Caco-2 (cell line): ENCODE measurements around the gene RNF133. TPM values are rescaled to one million over a fixed set of nuclear protein-coding genes. Genes with fewer than 3 reads are reported as not detected.

Experiments used
- BruUV-seq: library from RNA; stranded (reverse); fragments of 400-500 nt; replicated peaks from 2 replicates; lab custom pipeline; 2021; lab: Mats Ljungman, UMichigan
- CTCF ChIA-PET: fragments of 300-600 bp; sonication (Branson Sonifier 250); formaldehyde crosslinking; loops from one replicate; lab custom pipeline; 2022; ENCODE audit warnings: antibody characterized with exemption; lab: Charles Lee
- POLR2A ChIA-PET: fragments of 300-600 bp; sonication (Branson Sonifier 250); formaldehyde crosslinking; loops from one replicate; lab custom pipeline; 2022; ENCODE audit warnings: antibody characterized with exemption; lab: Charles Lee
- DNase-seq, 2 experiments: peaks; one replicate each; pipeline versions ENCODE4 v3.0.0 to v3.0.0-alpha.2; 2020 to 2022
- H3K27me3 ChIP-seq: replicated peaks from 2 replicates; pipeline ENCODE4 v1.6.0; 2011; ENCODE audit warnings: low read length; ENCODE audit not compliant: control insufficient read depth, insufficient read depth
- H3K36me3 ChIP-seq: 2 replicates; pipeline ENCODE4 v1.5.1; 2011; ENCODE audit warnings: low read length; ENCODE audit not compliant: control insufficient read depth, insufficient read depth
- H3K4me1 ChIP-seq: fragments of 250-450 bp; sonication (Bioruptor Pico); 2 replicates; pipeline ENCODE4 v1.5.1; 2020; ENCODE audit warnings: mild to moderate bottlenecking
- H3K4me3 ChIP-seq: 2 replicates; pipeline ENCODE4 v1.5.1; 2011; ENCODE audit warnings: low read depth, mild to moderate bottlenecking, control low read depth, low read length
- H3K9me3 ChIP-seq: fragments of 250-450 bp; sonication (Bioruptor Pico); 2 replicates; pipeline ENCODE4 v1.5.1; 2020; ENCODE audit warnings: mild to moderate bottlenecking, moderate library complexity
- H3K27ac Mint-ChIP-seq: one replicate; pipeline ENCODE4 v1.8.0; 2022; ENCODE audit warnings: mixed read lengths; ENCODE audit not compliant: unreplicated experiment
- H3K27me3 Mint-ChIP-seq: one replicate; pipeline ENCODE4 v1.8.0; 2022; ENCODE audit warnings: mixed read lengths; ENCODE audit not compliant: insufficient read depth, unreplicated experiment
- H3K36me3 Mint-ChIP-seq: one replicate; pipeline ENCODE4 v1.8.0; 2022; ENCODE audit warnings: mild to moderate bottlenecking, mixed read lengths; ENCODE audit not compliant: insufficient read depth, unreplicated experiment
- H3K4me1 Mint-ChIP-seq: one replicate; pipeline ENCODE4 v1.8.0; 2022; ENCODE audit warnings: low read depth, mixed read lengths; ENCODE audit not compliant: unreplicated experiment
- H3K4me3 Mint-ChIP-seq: one replicate; pipeline ENCODE4 v1.8.0; 2022; ENCODE audit warnings: mild to moderate bottlenecking, moderate library complexity, mixed read lengths; ENCODE audit not compliant: unreplicated experiment
- H3K9me3 Mint-ChIP-seq: one replicate; pipeline ENCODE4 v1.8.0; 2022; ENCODE audit warnings: mixed read lengths; ENCODE audit not compliant: unreplicated experiment
- CTCF ChIP-seq, 2 experiments: fragments of 200-600 bp in 1 of 2; IDR thresholded peaks; 1 replicate in 1 of 2; 2 replicates in 1 of 2; pipeline versions ENCODE4 v1.5.1 to v1.8.0; 2011 to 2022; ENCODE audit warnings: antibody characterized with exemption in 1 of 2, control low read depth in 1 of 2, inconsistent platforms in 1 of 2, low read depth in 1 of 2, low read length in 1 of 2, mild to moderate bottlenecking in 1 of 2, moderate library complexity in 1 of 2; ENCODE audit not compliant: insufficient read depth in 1 of 2, severe bottlenecking in 1 of 2, unreplicated experiment in 1 of 2
- intact Hi-C: fragments of 100-400 bp; cut with micrococcal nuclease; formaldehyde crosslinking; loops from one replicate; pipeline ENCODE4 v1.10.0; 2022; ENCODE audit not compliant: unreplicated experiment
- total RNA-seq: library from RNA; stranded (reverse); gene quantifications from 2 replicates; pipeline ENCODE4 v1.2.3, GENCODE V29; 2022

Gene RNF133
- total RNA-seq, 1 experiment from 2014 or later = not detected

GRCh38 chr7:122674502-122674901, 24.4 kb downstream of the RNF133 start:
- DNase-seq = no peak
- peaks cover 14% of the 10 kb centered on the region for H3K4me1 Mint-ChIP-seq
- Histone ChIP-seq H3K4me3 (no peak overlapping the region), H3K9me3 (peaks cover 9% of the 10 kb centered on the region), H3K4me1 (peaks cover 17% of the 10 kb centered on the region), H3K36me3 (no peaks in the 10 kb centered on the region), H3K27me3 (no peaks in the 10 kb centered on the region)
- ChIA-PET POLR2A (no interaction called here), CTCF (interaction anchor here (0.6 kb wide), 1 partner anchor 1278 kb away, joined by 3 read pairs; no protein-coding TSS in a partner anchor)
- no peak overlapping the region for H3K4me3 Mint-ChIP-seq
- no TSS peak for BruUV-seq
- H3K27ac Mint-ChIP-seq = no peak overlapping the region
- H3K9me3 Mint-ChIP-seq = peaks cover 23% of the 10 kb centered on the region
- H3K36me3 Mint-ChIP-seq = peaks cover 9% of the 10 kb centered on the region
- H3K27me3 Mint-ChIP-seq = no peaks in the 10 kb centered on the region
- TF ChIP-seq CTCF (IDR thresholded peaks at IDR 0.05; ENCODE audit: insufficient read depth in 1 of 2, low read depth in 1 of 2, low read length in 1 of 2, severe bottlenecking in 1 of 2, unreplicated experiment in 1 of 2) = no peak
- intact Hi-C loops = loop anchor here (10.0 kb wide), 1 partner anchor 210 kb away; the partner anchor contains the start of gene CADPS2

GRCh38 chr7:122673951-122674350, 25.0 kb downstream of the RNF133 start:
- intact Hi-C loops = loop anchor here (10.0 kb wide), 1 partner anchor 211 kb away; the partner anchor contains the start of gene CADPS2
- BruUV-seq = no TSS peak
- ChIA-PET CTCF (interaction anchor here (0.6 kb wide), 1 partner anchor 1277 kb away, joined by 3 read pairs; no protein-coding TSS in a partner anchor), POLR2A (no interaction called here)
- Mint-ChIP-seq H3K9me3 (peaks cover 23% of the 10 kb centered on the region), H3K36me3 (peaks cover 3% of the 10 kb centered on the region), H3K27ac (no peak overlapping the region), H3K27me3 (no peaks in the 10 kb centered on the region), H3K4me3 (no peak overlapping the region), H3K4me1 (peaks cover 9% of the 10 kb centered on the region)
- Histone ChIP-seq H3K4me1 (peaks cover 15% of the 10 kb centered on the region), H3K9me3 (0 out of 2 replicates have a peak, but pooled peaks cover 7% of the 10 kb centered on the region), H3K27me3 (no peaks in the 10 kb centered on the region), H3K4me3 (no peak overlapping the region), H3K36me3 (no peaks in the 10 kb centered on the region)
- no peak for DNase-seq
- no peak for TF ChIP-seq CTCF (IDR thresholded peaks at IDR 0.05; ENCODE audit: insufficient read depth in 1 of 2, low read depth in 1 of 2, low read length in 1 of 2, severe bottlenecking in 1 of 2, unreplicated experiment in 1 of 2)

- intact Hi-C loops = loop anchor here (10.0 kb wide), 1 partner anchor 212 kb away; the partner anchor contains the start of gene CADPS2
- Mint-ChIP-seq H3K36me3 (no peaks in the 10 kb centered on the region), H3K9me3 (peaks cover 32% of the 10 kb centered on the region), H3K27ac (no peak overlapping the region), H3K27me3 (no peaks in the 10 kb centered on the region), H3K4me1 (no peaks in the 10 kb centered on the region), H3K4me3 (no peak overlapping the region)
- DNase-seq = no peak
- BruUV-seq = no TSS peak
- peaks cover under 1% of the 10 kb centered on the region for H3K4me1 ChIP-seq
- POLR2A ChIA-PET = no interaction called here
- no peak overlapping the region for H3K4me3 ChIP-seq
- CTCF ChIA-PET = no interaction called here
- H3K27me3 ChIP-seq = no peaks in the 10 kb centered on the region
- H3K36me3 ChIP-seq = no peaks in the 10 kb centered on the region
- TF ChIP-seq CTCF (IDR thresholded peaks at IDR 0.05; ENCODE audit: insufficient read depth in 1 of 2, low read depth in 1 of 2, low read length in 1 of 2, severe bottlenecking in 1 of 2, unreplicated experiment in 1 of 2) = no peak
- no peaks in the 10 kb centered on the region for H3K9me3 ChIP-seq
Measured at GRCh38 chr7:122672536-122672935, 26.4 kb downstream of the RNF133 start.
